NB4 (cell line): ENCODE results near the gene C16orf92.

Experiments used
- POLR2A ChIP-seq: IDR thresholded peaks from 2 replicates; pipeline ENCODE4 v1.6.1; 2011; ENCODE audit warnings: mild to moderate bottlenecking; ENCODE audit not compliant: insufficient read length; ENCODE audit errors: extremely low read depth
- TF ChIP-seq, protein P1 (sequence below): IDR thresholded peaks from one replicate; pipeline ENCODE4 v1.5.1; 2012; ENCODE audit warnings: low read depth, low read length

DNA sequence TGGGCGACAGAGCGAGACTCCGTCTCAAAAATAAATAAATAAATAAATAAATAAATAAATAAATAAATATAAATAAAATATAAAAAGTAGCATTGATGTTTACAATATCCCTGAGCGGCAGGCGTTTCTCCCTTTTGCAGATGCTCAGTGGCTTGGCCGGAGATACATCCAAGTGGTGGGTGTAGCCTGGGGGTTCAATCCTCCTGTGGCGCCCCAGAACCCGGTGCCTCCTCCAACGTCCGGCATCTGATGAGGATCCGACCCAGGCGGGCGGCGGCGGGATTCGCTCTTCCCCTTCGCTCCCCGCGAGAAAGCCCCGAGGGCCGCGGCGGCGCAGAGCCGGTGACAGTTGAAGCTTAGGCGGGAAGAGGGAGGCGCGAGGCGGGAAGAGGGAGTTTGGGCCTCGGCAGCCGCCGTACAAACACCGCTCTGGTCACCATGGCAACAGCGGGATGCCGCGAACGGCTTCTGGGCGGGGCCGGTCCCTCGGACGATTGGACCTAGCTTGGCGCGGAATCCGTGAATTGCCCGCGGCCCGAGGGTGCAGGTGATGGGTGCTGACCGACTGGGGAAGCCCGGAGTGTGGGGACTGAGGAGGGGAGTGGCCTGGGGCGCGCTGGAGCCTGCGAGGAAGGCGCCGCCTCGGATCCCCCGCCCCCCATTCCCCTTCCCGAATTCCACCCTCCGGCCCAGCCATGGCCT is 29.8 kb downstream of the C16orf92 start:
- TF ChIP-seq, protein P1, sequence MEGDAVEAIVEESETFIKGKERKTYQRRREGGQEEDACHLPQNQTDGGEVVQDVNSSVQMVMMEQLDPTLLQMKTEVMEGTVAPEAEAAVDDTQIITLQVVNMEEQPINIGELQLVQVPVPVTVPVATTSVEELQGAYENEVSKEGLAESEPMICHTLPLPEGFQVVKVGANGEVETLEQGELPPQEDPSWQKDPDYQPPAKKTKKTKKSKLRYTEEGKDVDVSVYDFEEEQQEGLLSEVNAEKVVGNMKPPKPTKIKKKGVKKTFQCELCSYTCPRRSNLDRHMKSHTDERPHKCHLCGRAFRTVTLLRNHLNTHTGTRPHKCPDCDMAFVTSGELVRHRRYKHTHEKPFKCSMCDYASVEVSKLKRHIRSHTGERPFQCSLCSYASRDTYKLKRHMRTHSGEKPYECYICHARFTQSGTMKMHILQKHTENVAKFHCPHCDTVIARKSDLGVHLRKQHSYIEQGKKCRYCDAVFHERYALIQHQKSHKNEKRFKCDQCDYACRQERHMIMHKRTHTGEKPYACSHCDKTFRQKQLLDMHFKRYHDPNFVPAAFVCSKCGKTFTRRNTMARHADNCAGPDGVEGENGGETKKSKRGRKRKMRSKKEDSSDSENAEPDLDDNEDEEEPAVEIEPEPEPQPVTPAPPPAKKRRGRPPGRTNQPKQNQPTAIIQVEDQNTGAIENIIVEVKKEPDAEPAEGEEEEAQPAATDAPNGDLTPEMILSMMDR, result no peak
- peak; percentile 47 for TF ChIP-seq POLR2A
